ENCODE measurements around the gene KITLG.

DNA sequence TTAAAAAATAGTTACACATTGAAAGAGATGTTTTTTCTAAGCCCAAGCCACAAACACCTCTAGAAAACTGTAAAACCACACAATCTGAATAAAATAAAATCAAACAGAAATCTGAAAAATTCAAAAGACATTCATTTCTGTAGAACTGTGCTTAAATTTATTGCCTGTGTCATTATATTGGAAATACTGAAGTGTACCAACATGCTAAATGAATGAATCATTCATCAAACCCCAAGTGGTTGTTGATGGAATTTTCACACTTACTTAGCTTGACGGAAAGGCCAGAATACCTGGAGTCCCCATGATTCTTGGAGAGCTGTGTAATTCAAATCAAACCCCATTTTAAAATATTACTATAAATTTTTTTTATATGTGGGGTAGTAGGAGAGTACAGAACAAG, 2.7 kb downstream of the KITLG start:
- TF ChIP-seq, protein P1, sequence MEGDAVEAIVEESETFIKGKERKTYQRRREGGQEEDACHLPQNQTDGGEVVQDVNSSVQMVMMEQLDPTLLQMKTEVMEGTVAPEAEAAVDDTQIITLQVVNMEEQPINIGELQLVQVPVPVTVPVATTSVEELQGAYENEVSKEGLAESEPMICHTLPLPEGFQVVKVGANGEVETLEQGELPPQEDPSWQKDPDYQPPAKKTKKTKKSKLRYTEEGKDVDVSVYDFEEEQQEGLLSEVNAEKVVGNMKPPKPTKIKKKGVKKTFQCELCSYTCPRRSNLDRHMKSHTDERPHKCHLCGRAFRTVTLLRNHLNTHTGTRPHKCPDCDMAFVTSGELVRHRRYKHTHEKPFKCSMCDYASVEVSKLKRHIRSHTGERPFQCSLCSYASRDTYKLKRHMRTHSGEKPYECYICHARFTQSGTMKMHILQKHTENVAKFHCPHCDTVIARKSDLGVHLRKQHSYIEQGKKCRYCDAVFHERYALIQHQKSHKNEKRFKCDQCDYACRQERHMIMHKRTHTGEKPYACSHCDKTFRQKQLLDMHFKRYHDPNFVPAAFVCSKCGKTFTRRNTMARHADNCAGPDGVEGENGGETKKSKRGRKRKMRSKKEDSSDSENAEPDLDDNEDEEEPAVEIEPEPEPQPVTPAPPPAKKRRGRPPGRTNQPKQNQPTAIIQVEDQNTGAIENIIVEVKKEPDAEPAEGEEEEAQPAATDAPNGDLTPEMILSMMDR (IDR thresholded peaks at IDR 0.05; ENCODE audit: low read length), result no peak
- TF ChIP-seq EZH2 (optimal IDR thresholded peaks at IDR 0.05; ENCODE audit: low read depth, low read length) (no peak), EZH2phosphoT487 (IDR thresholded peaks at IDR 0.05; ENCODE audit: low read length) (no peak)

All from MM.1S (cell line).